ENCODE data around the gene PSMC3IP.
"Not testable (repeated sequence)": the region's sequence is repeated elsewhere in the genome, so short reads cannot be mapped to it uniquely, and the experiment has no call there.

The PSMC3IP gene

GRCh38 chr17:42577532-42578281 is at the start of gene PSMC3IP:
TSS of gene PSMC3IP (minus strand) at chr17:42577729. CDS start at chr17:42577686, 43 bp downstream.
- no peaks in the 10 kb centered on the region for H3K27me3 ChIP-seq (replicated peaks; ENCODE audit: control insufficient read depth, insufficient read depth, low read length)
- peak; percentile 57 for TF ChIP-seq CTCF (IDR thresholded peaks at IDR 0.05; ENCODE audit: insufficient read depth, low read length, poor library complexity, severe bottlenecking)
- H3K4me3 ChIP-seq (replicated peaks; ENCODE audit: low read depth, low read length) = peak within 1 kb of the TSS; percentile 94
- DNase-seq (ENCODE audit: extremely low read depth, insufficient read length) = peak; percentile 94
- H3K36me3 ChIP-seq (ENCODE audit: control insufficient read depth, insufficient read depth, low read length) = peaks cover 36% of the 10 kb centered on the region

GRCh38 chr17:42623732-42624596 is 46.4 kb upstream of the PSMC3IP start:
- no peak for DNase-seq (ENCODE audit: extremely low read depth, insufficient read length)
- Histone ChIP-seq H3K36me3 (ENCODE audit: control insufficient read depth, insufficient read depth, low read length) (no peaks in the 10 kb centered on the region), H3K4me3 (replicated peaks; ENCODE audit: low read depth, low read length) (no peak overlapping the region), H3K27me3 (replicated peaks; ENCODE audit: control insufficient read depth, insufficient read depth, low read length) (no peaks in the 10 kb centered on the region)
- peak; percentile 13 for TF ChIP-seq CTCF (IDR thresholded peaks at IDR 0.05; ENCODE audit: insufficient read depth, low read length, poor library complexity, severe bottlenecking)

GRCh38 chr17:42623271-42623670 is 45.7 kb upstream of the PSMC3IP start:
- no peak for TF ChIP-seq CTCF (IDR thresholded peaks at IDR 0.05; ENCODE audit: insufficient read depth, low read length, poor library complexity, severe bottlenecking)
- Histone ChIP-seq H3K27me3 (replicated peaks; ENCODE audit: control insufficient read depth, insufficient read depth, low read length) (no peaks in the 10 kb centered on the region), H3K4me3 (replicated peaks; ENCODE audit: low read depth, low read length) (no peak overlapping the region), H3K36me3 (ENCODE audit: control insufficient read depth, insufficient read depth, low read length) (no peaks in the 10 kb centered on the region)
- no peak for DNase-seq (ENCODE audit: extremely low read depth, insufficient read length)

- DNase-seq (ENCODE audit: extremely low read depth, insufficient read length); H3K4me3 ChIP-seq (replicated peaks; ENCODE audit: low read depth, low read length); H3K36me3 ChIP-seq (ENCODE audit: control insufficient read depth, insufficient read depth, low read length); H3K27me3 ChIP-seq (replicated peaks; ENCODE audit: control insufficient read depth, insufficient read depth, low read length): not testable (repeated sequence)
These were observed 44.5 kb upstream of the PSMC3IP start for GRCh38 chr17:42621987-42622386.

- peaks cover 16% of the 10 kb centered on the region for H3K36me3 ChIP-seq (ENCODE audit: control insufficient read depth, insufficient read depth, low read length)
- H3K4me3 ChIP-seq (replicated peaks; ENCODE audit: low read depth, low read length) = peak overlapping the region; percentile 4
- H3K27me3 ChIP-seq (replicated peaks; ENCODE audit: control insufficient read depth, insufficient read depth, low read length) = no peaks in the 10 kb centered on the region
- peak; percentile 61 for TF ChIP-seq CTCF (IDR thresholded peaks at IDR 0.05; ENCODE audit: insufficient read depth, low read length, poor library complexity, severe bottlenecking)
- peak; percentile 78 for DNase-seq (ENCODE audit: extremely low read depth, insufficient read length)
These were observed 41.1 kb upstream of the PSMC3IP start for GRCh38 chr17:42618442-42619150.
